H1 (cell line): ENCODE measurements around the gene FOXL2NB. TPM values are rescaled to one million over a fixed set of nuclear protein-coding genes. Genes with fewer than 3 reads are reported as not detected.

Source experiments
- EZH2 ChIP-seq: fragments of 200-600 bp; sonication (generic); IDR thresholded peaks from 2 replicates; pipeline ENCODE4 v1.7.1; 2012; ENCODE audit warnings: low read depth, mild to moderate bottlenecking, moderate library complexity, low read length, inconsistent platforms; ENCODE audit not compliant: severe bottlenecking
- polyA plus RNA-seq, 7 experiments: library from polyadenylated mRNA; depleted of rRNA in 3 of 7; stranded (reverse) in 5 of 7; unstranded in 2 of 7; fragments of >200 nt in 5 of 7; fragments of 200-250 nt in 2 of 7; gene quantifications; 1 replicate in 5 of 7; 2 replicates in 1 of 7; 4 replicates in 1 of 7; pipeline versions ENCODE4 v1.2.1 to v1.2.3, GENCODE V29; 2011 to 2013; ENCODE audit warnings: missing spikeins in 2 of 7, mixed read lengths in 2 of 7
- total RNA-seq: library from RNA; stranded (reverse); fragmentation: NEBNext Ultra II Directional; extraction: Animal tissue kit (Norgen Biotek cat#: 25700); gene quantifications from 2 replicates; pipeline ENCODE4 v1.2.1, GENCODE V29; 2021
- TF ChIP-seq, protein P1 (sequence below): IDR thresholded peaks from 2 replicates; pipeline ENCODE4 v1.6.1; 2012; ENCODE audit warnings: inconsistent platforms

Gene FOXL2NB
- total and polyA plus RNA-seq, 2 of the 8 experiments (the other 6 are each of a cell fraction or from before 2014, with no cell fraction given): 5.4 to 7.3 TPM

DNA sequence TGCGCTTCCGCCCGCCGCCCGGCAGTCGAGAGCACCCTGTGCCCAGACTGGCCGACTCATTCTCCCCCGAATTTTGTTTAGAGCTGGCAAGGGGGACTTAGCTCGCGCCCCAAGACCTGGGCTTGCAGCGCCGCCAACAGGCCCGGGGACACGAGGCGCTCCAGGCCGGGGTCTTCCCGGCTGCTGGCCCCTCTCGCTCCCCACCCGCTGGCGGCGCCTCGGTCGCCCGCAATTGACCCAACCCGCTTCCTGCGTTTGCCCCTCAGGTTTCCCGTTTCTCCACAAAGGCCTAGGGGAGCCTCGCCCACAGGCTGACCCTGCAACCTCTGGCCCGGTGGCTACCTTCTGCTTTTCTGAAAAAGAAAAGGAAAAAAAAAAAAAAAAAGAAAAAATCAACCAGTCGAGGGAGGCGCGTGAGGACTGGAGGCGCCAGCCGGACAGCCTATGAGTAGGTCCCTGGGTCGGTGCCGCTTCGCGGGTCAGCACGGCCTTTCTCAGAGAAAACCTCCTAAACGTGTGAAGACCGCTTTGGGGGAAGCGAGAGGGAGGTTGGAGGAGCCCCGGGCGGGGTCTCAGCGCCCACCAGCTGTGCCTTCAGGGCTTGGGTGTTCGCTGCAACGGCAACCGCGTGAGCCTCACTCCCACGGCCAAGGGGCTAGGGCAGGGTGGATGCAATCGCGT is 7.3 kb upstream of the FOXL2NB start (continued):
- TF ChIP-seq, protein P1, sequence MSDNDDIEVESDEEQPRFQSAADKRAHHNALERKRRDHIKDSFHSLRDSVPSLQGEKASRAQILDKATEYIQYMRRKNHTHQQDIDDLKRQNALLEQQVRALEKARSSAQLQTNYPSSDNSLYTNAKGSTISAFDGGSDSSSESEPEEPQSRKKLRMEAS: peak; percentile 51
- TF ChIP-seq EZH2: peak; percentile 30
